GM18519 (cell line): Measurements from ENCODE around the gene PKP1.

Experiments used
- ATAC-seq: cut with Tn5 transposase; IDR thresholded peaks from one replicate; pipeline ENCODE4 v1.9.1; 2021; ENCODE audit warnings: mild to moderate bottlenecking, moderate library complexity; ENCODE audit not compliant: unreplicated experiment, low FRiP score

PKP1 gene

DNA sequence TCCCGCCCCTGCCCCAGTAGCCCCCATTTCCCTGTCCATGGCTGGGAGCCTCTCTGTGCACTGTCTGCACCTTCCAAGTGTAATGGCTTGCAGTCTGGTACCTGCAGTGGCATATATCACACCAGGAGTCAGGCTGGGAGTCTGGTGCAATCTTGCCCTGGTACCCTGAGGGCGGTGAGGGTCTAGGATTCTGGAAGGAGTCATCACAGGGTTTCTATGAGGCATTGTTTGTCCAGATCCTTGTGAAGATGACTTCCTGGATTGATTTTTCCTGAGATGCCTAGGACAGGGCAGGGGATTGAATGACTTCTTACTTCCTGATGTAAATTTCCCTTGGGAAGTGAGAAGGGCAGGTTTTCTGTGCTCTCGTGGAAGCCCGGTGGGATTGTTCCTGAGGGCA is 5.9 kb upstream of the PKP1 start:
- ATAC-seq = no peak

DNA sequence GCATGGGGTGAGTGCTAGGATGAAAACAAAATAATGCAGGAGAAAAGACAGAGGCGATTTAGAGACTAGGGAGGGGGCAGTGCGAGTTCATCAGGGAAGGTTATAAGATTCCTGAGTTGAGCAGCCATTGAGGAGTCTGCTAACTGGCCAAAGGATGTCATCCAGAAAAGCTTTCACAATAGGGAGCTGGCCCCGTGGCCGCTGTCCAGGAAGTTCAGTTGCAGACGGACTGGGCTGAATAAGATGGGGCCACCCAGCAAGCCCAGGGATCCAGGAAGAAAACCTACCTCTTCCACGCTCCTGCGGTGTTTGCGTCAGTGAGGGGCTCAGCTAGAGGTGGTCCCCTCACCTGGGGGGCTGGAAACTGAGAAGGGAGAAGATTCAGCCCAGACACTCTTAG is 4.0 kb upstream of the PKP1 start:
- no peak for ATAC-seq

DNA sequence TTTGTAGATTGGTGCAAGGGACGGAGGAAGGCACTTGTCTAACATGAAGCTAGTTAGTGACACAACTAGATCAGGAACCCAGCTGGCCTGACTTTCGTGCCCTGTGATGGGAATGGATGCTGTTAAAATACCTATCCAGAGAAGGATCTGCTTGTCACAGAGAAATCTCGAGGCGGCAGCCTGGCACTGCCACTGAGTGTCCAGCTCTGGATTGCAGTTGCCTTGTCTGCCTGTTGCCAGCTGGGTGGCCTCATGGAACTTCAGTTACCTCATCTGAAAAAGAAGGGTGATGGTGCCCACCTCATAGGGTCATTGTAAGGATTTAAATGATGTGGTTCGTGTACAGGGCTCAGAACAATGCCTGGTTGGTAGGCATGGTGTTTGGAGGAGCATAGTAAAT is 2.4 kb upstream of the PKP1 start:
- ATAC-seq = no peak

DNA sequence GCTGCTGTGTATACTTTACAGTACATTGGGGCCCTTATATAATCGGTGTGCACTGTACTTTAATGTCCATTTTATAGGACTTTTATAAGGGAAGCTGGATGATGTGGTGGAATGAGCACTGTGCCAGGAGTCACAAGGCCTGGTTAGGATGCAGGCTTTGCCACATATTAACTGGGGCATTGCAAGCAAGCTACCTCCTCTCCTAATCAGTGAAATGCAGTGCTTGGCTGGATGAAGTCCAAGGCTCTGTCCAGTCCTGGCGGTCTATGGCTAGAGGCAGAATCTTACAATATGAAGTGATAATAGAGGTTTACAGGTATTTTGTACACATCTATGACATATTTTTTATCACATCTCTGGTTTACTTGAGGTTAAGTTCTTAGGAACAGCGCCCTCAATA is 1.7 kb upstream of the PKP1 start:
- no peak for ATAC-seq

DNA sequence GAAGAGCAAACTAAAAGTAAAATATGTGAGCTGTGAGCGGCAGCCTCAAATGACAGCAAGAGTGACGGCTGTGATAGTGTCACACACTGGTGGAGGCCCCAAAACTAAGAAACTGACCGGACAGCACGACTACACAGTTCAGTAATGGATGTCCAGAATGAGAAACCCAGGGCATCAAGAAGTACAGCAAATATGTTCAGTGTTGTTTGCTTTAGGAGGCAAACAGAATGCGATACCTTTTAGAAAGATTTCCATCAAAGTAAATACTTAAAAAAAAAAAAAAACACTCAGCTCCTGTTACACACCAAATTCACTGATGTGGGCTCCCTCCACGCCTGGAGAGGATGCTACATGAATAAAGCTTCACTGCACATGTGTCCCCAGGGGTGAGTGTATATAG is 1.1 kb upstream of the PKP1 start:
- ATAC-seq = no peak

DNA sequence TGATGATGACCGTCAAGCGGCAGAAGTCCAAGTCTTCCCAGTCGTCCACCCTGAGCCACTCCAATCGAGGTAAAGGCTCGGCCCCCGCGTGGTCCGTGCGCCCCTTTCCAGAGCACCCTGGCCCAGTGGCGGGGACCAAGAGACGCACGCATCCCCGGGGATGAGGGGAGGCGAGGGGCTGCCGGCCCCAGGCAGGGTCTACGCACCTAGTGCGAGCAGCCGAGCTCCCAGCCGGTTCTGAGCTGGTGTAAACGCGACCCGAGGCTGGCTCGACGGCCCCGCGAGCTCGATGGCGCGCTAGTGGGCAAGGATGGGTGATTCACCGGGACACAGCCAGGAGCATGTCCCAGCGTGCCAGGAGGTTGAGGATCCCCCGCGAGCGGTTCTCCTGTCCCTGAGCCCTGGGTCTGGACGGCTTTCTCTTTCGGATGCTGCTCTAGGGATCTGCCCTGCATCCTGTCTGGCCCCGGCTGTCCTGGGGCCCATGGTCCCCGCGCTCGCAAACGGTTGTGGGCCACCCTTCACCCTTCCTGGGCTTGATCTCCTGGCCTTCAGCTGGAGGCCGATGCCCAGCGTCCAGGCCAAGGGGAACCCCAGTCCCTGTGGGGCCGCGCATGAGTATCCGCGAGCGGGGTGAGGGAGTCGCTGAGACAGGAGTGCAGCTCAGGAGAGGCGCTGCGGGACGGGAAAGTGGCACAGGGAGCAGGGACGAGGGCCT is 689 bp downstream of the PKP1 start:
- ATAC-seq = no peak

DNA sequence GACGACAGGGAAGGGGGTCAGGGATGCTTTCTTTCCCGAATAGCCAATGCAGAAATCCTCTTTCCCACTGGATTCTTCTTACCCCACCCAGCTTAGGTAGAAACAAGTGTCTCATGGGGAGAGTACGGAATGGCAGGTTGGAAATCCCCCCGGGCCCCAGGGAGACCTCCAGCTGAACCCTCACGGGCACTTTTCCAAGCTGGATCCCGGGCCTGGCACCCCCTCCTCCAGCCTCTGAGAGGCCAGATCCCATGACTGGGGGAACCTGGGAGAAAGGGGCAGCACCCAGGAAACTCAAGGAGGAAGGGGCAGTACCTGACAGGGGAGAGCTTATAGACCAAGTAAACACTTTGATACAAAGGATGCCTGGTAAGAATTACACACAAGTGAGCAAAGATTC is 1.3 kb downstream of the PKP1 start:
- no peak for ATAC-seq

DNA sequence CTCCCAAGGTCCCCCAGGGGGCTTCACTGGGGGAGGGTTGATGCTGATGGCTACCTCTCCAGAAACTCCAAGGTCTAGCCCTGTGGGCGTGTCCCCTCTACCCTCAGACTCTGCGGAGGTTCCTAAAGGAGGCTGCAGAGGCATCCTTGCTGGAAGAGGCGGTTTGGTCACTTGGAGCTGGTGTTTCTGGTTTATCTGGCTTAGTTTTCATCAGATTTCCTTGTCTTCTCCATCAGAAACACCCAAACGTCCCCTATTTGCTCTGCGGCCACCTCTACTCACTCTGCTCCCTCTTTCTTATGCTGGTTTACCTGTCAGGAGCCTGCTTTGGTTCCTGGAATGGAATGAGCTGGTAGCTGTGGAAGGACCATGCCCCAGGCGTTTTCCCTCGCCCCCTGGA is 2.5 kb downstream of the PKP1 start:
- ATAC-seq = no peak

DNA sequence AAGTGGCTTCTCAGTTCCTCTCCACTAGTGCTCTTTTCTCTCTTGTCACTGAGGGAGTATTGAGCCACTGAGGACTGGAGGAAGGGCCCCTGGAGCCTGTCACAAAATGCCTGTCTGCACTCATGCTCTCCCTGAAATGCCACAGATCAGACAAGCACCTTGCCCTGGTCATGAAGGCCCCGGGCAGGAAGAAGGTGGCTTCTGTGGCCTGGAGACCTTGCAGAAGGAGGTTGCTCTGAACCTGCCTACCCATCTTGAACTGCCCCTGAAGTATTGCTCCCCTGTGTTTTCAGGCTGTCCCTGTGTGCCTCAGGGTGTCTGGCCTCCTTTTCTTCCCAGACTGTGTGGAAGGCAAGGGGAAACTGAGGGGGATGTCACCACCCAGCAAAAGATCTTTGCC is 3.1 kb downstream of the PKP1 start:
- ATAC-seq = no peak

DNA sequence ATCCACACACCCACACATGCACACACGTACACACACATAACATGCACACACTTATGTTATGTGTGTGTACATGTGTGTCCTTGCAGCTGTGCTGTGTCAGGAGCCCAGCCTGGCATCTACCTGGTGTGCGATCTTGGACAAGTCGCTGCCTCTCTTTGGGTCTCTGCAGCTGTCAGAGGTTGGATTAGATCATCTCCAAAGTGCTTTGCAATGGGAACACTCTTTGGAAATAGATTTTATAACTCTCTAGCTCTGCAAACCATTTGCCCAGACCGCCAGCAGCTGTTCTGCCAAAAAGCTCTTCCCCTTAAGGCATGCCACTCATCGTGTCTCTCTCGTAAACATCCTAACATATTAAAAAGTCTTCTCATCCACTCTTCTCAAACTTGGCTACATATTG is 4.7 kb downstream of the PKP1 start:
- ATAC-seq = no peak

DNA sequence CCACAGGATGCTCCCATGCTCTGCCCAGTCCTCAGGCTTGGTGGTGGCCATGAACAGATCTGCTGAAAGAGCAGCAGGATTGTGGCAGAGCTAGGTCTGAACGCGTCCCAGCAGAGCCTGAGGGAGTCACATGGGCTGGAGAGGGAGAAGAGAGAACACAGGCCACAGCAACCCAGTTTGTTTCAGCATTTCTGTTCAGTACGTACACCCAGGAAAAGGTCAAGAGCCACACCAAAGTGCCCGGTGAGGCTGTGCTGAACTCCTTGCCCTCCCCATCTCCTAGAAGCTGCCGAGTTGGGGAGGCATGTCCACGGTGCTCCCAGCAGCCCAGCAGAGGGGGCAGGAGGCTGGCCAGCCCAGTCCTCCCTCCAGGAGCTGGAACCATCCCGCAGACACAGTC is 5.5 kb downstream of the PKP1 start:
- no peak for ATAC-seq

DNA sequence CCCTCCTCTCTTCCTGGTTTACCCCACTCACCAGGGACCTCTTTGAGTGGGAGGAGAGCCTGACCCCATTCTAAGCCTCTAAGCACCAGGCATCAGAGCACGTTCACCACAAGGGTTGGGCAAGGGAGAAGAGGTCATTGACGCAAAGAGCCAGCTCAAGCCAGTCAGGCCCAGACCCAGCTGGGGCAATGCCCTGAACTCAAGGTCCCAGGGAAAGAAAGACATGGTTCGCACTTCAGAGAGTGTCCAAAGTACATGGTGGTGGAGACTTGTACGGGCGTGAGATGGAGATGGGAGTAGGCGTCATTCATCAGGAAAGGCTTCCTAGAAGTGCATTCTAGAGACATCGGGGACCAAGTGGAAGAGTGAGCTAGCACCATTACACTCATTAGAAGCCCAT is 7.2 kb downstream of the PKP1 start:
- no peak for ATAC-seq

DNA sequence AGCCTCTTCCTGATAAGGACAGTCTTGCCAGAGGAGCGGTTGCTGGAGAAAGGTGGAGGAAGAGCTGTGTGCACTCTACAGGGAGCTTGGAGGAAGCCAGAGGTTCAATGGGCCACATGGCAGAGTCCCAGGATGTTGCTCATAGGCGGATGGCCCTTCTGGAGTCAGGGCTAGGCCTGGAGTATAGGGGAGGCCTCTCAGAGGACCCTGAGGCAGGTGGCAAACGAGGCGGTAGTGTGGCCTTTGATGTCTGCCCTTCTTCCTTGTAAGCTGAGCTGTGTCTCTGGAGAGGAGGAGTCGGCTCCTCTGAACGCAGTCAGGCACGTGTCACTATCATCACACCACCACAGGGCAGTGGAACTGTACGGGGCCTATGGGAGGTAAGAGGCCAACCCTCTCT is 8.6 kb downstream of the PKP1 start:
- no peak for ATAC-seq

DNA sequence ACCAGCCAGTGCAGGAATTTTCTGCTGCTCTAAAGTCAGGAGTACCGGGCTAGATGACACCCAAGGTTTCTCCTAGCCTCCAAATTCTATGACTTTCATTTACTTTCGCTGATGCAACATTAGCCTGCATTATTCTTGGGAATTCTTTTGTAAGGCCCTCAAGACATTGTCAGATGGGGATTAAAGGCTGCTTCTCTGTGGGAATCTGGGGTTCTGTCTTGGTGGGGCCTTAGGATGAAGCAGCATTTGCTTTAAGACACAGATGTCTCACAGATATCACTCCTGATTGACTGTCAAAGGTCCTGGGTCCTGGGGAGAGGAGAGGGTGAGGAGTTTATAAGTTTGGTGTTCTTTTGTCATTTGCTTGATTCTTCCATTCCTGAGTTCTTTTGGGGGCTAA is 11.6 kb downstream of the PKP1 start:
- no peak for ATAC-seq

DNA sequence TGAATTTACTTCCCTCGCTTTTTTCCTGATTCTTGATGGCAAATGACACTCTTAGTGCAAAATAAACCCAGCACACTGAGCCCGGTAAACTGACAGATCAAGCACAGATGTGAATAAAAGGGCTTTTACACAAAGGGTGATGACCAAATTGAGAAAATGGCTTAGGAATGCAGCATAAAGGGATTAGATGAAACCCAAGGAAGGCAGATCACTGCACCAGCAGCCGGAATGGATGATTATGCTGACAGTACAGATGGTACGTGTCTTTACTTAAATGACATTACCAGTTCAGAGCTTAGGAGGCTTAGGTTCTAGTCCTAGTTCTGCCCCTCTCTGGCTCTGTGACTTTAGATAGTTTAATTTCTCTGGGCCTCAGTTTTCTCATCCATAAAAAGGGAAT is 12.0 kb downstream of the PKP1 start:
- ATAC-seq = no peak

DNA sequence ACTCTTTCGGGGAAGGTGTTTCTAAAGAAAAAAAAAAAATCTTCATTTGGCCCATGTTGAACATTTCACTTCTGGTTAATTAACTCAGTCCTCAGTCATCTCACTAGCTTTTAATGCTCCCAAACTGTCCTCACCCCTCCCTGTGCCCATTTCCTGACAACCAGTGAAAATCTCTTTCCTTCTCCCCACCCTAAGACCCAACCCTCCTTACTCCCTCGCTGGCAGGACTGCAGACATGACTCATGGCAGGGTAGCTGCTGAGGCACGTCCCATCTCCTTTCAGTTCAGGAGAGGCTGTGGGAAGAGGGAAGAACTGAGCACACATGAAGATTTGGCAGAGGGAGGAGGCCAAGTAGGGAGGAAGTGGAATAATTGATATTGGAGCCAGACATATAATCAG is 12.6 kb downstream of the PKP1 start:
- no peak for ATAC-seq

DNA sequence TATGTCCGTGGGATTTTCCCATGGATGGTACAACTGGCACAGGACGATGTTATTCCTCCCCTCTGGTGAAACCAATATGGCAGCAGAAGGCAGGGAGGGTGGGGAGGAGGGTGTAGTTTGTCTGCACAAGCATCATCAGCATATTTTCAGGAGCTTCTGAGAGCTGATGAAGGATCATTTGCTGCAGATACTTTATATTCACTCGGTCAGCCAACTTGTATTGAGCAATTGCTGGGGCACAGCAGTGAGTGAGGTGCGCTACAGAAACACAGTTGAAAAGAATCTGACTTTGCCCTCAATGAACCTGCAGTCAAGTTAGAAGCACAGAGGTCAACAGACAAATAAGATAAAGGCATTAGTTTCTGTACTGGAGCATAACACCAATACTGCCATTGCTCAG is 13.0 kb downstream of the PKP1 start:
- ATAC-seq = no peak

DNA sequence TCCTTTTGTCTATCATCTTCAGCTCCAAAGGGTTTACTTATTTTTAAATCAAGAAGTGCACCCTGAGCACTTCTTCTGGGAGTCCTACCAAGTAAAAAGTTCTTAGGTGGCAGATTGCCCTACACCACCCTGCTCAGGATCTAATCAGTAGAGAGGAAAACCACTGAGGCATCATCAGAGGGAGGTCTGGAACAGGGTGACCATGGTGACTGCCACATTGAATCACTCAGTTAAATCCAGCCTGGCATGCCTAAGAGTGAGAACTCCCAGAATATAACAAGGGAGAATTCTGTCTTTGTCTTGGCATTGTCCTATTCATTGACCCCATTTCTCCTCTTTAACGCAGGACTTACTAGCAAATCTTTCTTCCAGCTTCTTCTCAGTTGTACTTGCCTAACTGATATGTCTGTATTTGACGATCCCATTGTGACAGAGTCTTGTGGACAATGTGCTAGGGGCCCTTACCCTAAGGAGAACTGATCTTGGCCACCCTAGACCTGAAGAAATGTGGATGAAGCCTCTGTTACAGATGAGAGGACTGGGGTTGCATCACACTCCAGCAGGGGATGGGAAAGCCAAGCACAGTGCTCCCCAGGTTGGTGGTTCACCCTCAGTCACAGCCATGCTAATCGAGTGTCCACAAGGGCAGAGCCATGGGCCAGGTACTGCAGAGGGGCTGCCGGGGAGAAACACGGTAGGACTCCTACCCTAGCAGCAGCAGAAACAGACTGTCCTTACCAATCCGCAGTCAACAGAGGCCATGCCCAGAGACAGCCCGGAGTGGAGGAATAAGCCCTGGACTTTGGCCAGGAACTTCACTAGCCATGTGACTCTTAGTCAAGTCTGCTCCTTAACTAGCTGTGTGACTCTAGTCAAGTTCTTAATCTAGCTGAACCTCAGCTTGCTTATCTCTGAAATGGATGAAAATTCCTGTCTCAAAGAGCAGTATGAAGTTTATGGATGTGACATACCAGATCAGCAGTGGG is 15.4 kb downstream of the PKP1 start:
- ATAC-seq = no peak

DNA sequence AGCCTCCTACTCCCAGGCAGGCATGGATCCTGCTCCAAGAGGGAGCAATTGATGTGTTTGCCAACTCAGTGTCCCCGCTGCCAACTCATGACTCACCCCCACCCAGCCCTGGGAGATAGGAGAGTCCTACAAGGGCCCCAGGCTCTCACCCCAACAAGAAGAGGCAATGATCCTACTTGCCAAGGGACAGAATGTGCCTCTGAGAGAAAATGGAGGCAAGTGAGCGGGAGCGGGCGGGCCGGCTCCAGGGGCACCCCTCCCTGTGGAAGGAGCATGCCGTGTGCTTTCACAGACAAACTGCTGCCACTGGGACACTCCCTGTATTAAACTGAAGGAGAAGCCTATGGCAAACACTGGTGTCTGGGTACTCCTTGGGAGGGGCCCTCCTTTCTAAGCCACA is 16.7 kb downstream of the PKP1 start:
- ATAC-seq = no peak

DNA sequence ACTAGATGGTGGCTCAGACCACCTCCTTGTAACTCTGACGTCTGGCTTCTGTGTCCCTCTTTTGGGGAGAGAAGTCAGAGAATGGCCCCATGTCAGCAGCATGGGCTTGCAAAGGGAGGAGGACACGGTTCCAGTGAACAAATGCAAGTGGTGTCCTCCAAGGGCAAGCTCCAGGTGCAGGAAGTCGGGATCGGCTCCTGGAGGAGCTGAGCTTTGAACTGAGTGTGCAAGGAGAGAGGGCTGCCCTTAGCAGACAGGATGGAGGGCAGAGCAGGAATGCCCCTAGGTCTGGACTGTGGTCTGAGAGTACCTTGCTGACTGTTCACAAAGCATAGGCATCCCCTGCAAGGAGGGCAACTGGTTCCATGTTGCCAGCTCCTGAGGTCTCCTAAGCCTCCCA is 17.3 kb downstream of the PKP1 start:
- ATAC-seq = no peak

DNA sequence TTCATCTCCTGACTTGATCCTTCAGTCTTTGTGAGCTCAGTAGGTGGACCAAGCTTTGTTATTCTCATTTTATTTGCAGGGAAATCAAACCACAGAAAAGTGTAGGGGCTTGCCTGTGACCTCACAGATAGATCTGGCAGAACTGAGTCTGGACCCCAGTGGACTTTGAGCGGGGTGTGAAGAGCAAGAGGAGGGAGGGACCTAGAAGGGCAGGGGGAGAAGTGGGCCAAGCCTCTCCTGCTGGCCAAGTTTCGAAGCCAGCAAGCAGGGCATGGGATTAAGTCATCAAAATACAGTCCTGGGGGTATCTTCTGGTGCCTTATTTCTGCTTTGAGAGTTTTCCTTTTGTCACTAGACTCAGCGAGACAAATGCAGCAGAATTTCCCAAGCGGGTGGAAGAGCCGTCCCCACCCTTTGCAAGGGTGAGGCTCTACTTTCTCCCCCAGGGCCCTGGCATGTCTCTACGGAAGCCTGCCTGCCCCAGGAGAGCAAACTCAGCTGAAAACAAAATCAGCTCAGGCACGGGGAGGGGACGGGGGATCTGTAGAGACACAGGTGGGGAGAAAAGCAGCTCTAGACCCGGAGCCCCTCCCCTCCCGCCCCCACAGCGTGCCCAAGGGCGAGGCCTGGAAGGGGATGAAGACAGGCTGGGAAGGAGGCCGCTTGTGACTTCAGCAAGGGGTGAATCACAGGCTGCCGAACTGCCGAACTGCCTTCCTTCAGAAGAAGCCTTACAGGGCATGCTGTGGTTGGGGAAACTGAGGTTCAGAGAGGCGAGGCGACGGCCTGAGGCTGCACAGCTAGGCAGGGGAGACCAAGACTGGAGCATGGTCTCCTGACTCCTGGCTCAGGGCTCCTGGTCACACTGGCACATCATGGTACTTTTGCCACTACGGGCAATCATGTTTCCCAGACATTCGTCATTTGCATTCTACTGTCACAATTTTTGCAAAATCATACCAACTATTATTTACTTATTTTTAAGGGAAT is 19.2 kb downstream of the PKP1 start:
- no peak for ATAC-seq
